Sigmoid colon (tissue), 7 donors: Measurements from ENCODE around the gene SLC6A6. TPM values are rescaled to one million over a fixed set of nuclear protein-coding genes. Genes with fewer than 3 reads are reported as not detected.

Source experiments
- DNase-seq: peaks from one replicate; pipeline ENCODE4 v3.0.0-alpha.2; 2019
- H3K27ac ChIP-seq, 4 donors: fragments of 200-600 bp; sonication (generic); one replicate each; pipeline ENCODE4 v1.5.1; 2016 to 2019; ENCODE audit warnings: mild to moderate bottlenecking in 1 of 4
- H3K27me3 ChIP-seq, 3 donors: fragments of 200-600 bp; sonication (generic); one replicate each; pipeline ENCODE4 v1.5.1; 2019; ENCODE audit warnings: mild to moderate bottlenecking in 1 of 3
- H3K36me3 ChIP-seq, 4 donors: fragments of 200-600 bp; sonication (generic); one replicate each; pipeline ENCODE4 v1.5.1; 2016 to 2019
- H3K4me1 ChIP-seq, 4 donors: fragments of 200-600 bp; sonication (generic); one replicate each; pipeline ENCODE4 v1.5.1; 2017 to 2019
- H3K4me3 ChIP-seq, 4 donors: fragments of 200-600 bp; sonication (generic); one replicate each; pipeline ENCODE4 v1.5.1; 2017 to 2019; ENCODE audit warnings: mild to moderate bottlenecking in 2 of 4, moderate library complexity in 1 of 4
- H3K9me3 ChIP-seq, 4 donors: fragments of 200-600 bp in 3 of 4; sonication (generic) in 3 of 4; one replicate each; pipeline versions ENCODE4 v1.5.1 to v1.6.1; 2013 to 2019
- EP300 ChIP-seq, 4 donors: sonication (generic); formaldehyde crosslinking; IDR thresholded peaks; one replicate each; pipeline ENCODE4 v1.6.1; 2017; ENCODE audit warnings: antibody characterized with exemption in 4 of 4
- POLR2A ChIP-seq, 2 donors: fragments of 450-650 bp; IDR thresholded peaks; one replicate each; pipeline ENCODE4 v1.6.1; 2016; ENCODE audit warnings: antibody characterized with exemption in 2 of 2, mild to moderate bottlenecking in 2 of 2, moderate library complexity in 2 of 2
- POLR2AphosphoS5 ChIP-seq, 4 donors: sonication (generic); formaldehyde crosslinking; IDR thresholded peaks; one replicate each; pipeline ENCODE4 v1.6.1; 2017; ENCODE audit warnings: antibody characterized with exemption in 4 of 4
- WGBS, 2 donors: extraction: QIAGEN DNeasy Blood & Tissue Kit; methylation state at CpG; one replicate each; pipeline ENCODE4 v1.1.7; 2013; 5-methylcytosine and 5-hydroxymethylcytosine counted together
- intact Hi-C: fragments of 100-400 bp; cut with DNase I; formaldehyde crosslinking; loops from one replicate; pipeline ENCODE4 v1.15.1; 2023
- polyA plus RNA-seq, 3 donors: library from polyadenylated mRNA; stranded (reverse); fragments of 200-250 nt; gene quantifications; one replicate each; pipeline ENCODE4 v1.2.3, GENCODE V29; 2013
- total RNA-seq, 4 donors: library from RNA; depleted of rRNA; stranded (reverse); fragments of >200 nt; gene quantifications; one replicate each; pipeline ENCODE4 v1.1.0, GENCODE V29; 2016
- TF ChIP-seq, protein P1 (sequence below), 4 experiments: fragments of 450-650 bp in 3 of 4; fragments of 200-600 bp in 1 of 4; IDR thresholded peaks; one replicate each; pipeline ENCODE4 v1.5.1; 2016 to 2019; ENCODE audit warnings: antibody characterized with exemption in 4 of 4, mild to moderate bottlenecking in 3 of 4, moderate library complexity in 2 of 4
- donor health status: healthy with polysubstance abuse.
- donor health status: Bipolar disorder and iron deficiency.
- donor health status: healthy.

SLC6A6 gene
- total and polyA plus RNA-seq, 7 donors, result 2.3 to 19.1 (median 8.4) TPM

DNA sequence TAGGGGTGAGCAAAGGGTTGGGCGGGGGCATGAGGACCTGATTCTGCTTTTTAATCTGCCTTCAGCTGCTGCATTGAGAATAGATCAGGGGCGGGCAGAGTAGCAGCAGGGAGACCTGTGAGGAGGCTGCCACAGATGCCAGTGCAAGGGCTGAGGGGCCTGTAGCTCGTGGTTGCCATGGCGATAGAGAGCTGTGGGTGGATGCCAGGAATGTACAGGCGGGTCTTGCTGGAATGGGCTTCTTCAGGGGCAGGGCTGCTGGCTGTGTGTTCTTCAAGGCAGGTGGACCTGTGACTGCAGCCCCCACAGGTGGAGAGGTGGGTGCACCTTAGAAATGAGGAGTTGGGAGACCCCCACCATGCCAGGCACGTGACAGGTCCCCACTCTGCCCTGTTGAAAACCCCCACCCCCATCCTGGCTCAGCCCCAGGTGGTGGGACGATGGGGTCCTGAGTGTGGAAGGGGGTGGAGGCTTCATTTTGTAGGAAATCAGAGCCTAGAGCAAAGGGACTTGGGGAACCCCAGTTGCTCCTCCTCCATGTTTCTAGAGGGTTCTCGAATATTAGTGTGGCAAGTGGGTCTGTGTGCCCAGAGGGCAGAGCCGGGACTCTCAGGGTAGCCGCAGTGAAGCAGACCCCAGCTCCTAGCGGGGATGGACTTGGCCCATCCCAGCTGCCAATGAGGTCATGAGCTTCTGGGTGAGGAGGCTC, 38.3 kb downstream of the SLC6A6 start:
- H3K27me3 ChIP-seq, result no peaks in the 10 kb centered on the region
- no peak for TF ChIP-seq POLR2A (IDR thresholded peaks at IDR 0.05)
- TF ChIP-seq, protein P1, sequence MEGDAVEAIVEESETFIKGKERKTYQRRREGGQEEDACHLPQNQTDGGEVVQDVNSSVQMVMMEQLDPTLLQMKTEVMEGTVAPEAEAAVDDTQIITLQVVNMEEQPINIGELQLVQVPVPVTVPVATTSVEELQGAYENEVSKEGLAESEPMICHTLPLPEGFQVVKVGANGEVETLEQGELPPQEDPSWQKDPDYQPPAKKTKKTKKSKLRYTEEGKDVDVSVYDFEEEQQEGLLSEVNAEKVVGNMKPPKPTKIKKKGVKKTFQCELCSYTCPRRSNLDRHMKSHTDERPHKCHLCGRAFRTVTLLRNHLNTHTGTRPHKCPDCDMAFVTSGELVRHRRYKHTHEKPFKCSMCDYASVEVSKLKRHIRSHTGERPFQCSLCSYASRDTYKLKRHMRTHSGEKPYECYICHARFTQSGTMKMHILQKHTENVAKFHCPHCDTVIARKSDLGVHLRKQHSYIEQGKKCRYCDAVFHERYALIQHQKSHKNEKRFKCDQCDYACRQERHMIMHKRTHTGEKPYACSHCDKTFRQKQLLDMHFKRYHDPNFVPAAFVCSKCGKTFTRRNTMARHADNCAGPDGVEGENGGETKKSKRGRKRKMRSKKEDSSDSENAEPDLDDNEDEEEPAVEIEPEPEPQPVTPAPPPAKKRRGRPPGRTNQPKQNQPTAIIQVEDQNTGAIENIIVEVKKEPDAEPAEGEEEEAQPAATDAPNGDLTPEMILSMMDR (IDR thresholded peaks at IDR 0.05), result no peak
- no peak for TF ChIP-seq POLR2AphosphoS5 (IDR thresholded peaks at IDR 0.05)
- TF ChIP-seq EP300 (IDR thresholded peaks at IDR 0.05), result no peak
- no peak for DNase-seq
- no peak overlapping the region for H3K27ac ChIP-seq
- 79 to 80% methylated on average over 11 of the region's 11 CpGs for WGBS, 2 donors
- H3K36me3 ChIP-seq, result peaks cover 0 to 4% (median 0%) of the 10 kb centered on the region in 4 donors
- H3K9me3 ChIP-seq, result no peaks in the 10 kb centered on the region
- peaks cover 0 to 21% (median 8%) of the 10 kb centered on the region in 4 donors for H3K4me1 ChIP-seq
- no peak overlapping the region for H3K4me3 ChIP-seq
- intact Hi-C loops, result no loop called here

DNA sequence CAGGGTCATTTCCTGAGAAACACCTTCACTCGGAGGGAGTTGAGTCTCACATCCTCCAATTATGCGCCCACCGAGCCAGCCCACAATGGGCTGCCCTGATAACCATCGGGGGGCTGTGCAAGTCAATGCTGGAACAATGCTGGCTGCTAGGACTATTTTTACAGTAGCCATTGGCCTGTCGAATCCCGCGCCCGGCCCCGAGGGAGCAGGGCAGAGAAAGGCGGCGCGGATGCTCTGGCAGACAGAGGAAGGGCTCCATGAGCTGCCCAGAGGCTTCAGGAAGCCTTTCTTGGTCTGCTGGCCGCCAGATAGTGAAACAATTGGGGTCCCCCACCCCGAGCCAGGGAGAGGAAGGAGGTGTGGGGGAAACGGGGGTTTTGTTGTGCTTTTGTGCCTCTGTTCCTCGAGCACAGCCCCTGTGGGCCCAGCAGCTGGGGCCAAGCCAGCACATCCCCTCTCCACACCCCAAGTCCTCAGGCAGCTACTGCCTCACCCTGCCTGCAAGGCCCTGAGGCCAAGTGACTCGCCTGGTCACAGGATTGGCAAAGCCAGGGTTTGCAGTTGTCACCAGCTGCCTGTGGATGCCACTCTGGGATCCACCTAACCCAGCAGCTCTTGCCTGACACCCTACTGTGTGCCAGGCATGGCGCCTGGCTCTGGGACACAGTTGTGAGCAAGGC, 39.0 kb downstream of the SLC6A6 start:
- no peak overlapping the region for H3K27ac ChIP-seq
- H3K4me1 ChIP-seq, result peaks cover 0 to 20% (median 8%) of the 10 kb centered on the region in 4 donors
- H3K4me3 ChIP-seq, result no peak overlapping the region
- WGBS, 2 donors, result 80 to 91% methylated on average over 18 of the region's 18 CpGs
- no peak for TF ChIP-seq POLR2A (IDR thresholded peaks at IDR 0.05)
- TF ChIP-seq, protein P1 (IDR thresholded peaks at IDR 0.05), result no peak
- no peak for TF ChIP-seq EP300 (IDR thresholded peaks at IDR 0.05)
- no peak for TF ChIP-seq POLR2AphosphoS5 (IDR thresholded peaks at IDR 0.05)
- no peaks in the 10 kb centered on the region for H3K27me3 ChIP-seq
- peaks cover 0 to 8% (median 0%) of the 10 kb centered on the region in 4 donors for H3K36me3 ChIP-seq
- no peak for DNase-seq
- intact Hi-C loops, result no loop called here
- no peaks in the 10 kb centered on the region for H3K9me3 ChIP-seq

DNA sequence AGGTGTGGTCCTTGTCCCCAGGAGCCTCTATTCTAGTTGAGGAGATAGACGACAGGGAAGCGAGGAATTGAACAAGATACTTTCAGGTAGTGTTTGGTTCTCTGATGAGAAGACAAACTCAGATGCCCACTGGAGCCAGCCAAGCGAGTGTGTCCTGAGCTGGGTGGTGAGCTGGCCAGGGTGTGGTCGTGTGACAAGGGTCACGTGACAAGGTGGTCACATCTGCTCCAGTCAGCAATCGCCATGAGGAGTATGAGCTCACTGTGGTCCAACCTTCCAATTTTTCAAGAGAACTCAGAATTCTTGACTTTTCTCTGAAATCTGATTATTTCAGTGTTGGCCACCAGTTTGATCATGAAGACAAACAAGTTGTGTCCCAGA, 39.5 kb downstream of the SLC6A6 start:
- no peak for TF ChIP-seq POLR2A (IDR thresholded peaks at IDR 0.05)
- no peak for TF ChIP-seq POLR2AphosphoS5 (IDR thresholded peaks at IDR 0.05)
- TF ChIP-seq EP300 (IDR thresholded peaks at IDR 0.05), result no peak
- TF ChIP-seq, protein P1 (IDR thresholded peaks at IDR 0.05), result no peak
- H3K4me3 ChIP-seq, result no peak overlapping the region
- H3K27me3 ChIP-seq, result no peaks in the 10 kb centered on the region
- intact Hi-C loops, result no loop called here
- DNase-seq, result no peak
- peaks cover 0 to 8% (median under 1%) of the 10 kb centered on the region in 4 donors for H3K36me3 ChIP-seq
- no peak overlapping the region for H3K27ac ChIP-seq
- WGBS, 2 donors, result 89 to 92% methylated on average over 6 of the region's 6 CpGs
- H3K9me3 ChIP-seq, result no peaks in the 10 kb centered on the region
- H3K4me1 ChIP-seq, result peaks cover 0 to 20% (median 8%) of the 10 kb centered on the region in 4 donors

DNA sequence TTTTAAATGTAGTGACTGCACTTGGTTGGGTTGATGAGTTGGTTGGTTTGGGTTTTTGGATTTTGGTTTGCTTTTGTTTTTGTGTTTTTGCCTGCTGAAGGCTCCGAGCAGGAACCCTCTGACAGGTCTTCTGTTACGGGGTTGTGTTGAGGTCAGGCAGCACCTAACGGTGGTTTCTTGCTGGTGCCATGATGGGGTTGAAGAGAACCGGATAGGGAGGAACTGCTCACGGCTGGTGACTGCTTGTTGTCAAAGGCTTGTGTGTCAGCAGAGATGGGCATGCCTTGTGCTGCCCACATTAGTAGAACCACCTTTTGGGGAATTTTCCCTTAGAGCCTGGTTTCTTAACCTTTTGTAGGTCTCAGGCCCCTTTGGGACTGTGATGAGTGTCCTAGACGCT, 42.0 kb downstream of the SLC6A6 start:
- TF ChIP-seq POLR2AphosphoS5 (IDR thresholded peaks at IDR 0.05), result no peak
- no peak for DNase-seq
- H3K27ac ChIP-seq, result no peak overlapping the region
- no peak overlapping the region for H3K4me3 ChIP-seq
- H3K27me3 ChIP-seq, result no peaks in the 10 kb centered on the region
- peaks cover 0 to 11% (median 2%) of the 10 kb centered on the region in 4 donors for H3K4me1 ChIP-seq
- H3K9me3 ChIP-seq, result no peaks in the 10 kb centered on the region
- peaks cover 0 to 22% (median 8%) of the 10 kb centered on the region in 4 donors for H3K36me3 ChIP-seq
- intact Hi-C loops, result no loop called here
- WGBS, 2 donors, result 96 to 99% methylated on average over 6 of the region's 6 CpGs

DNA sequence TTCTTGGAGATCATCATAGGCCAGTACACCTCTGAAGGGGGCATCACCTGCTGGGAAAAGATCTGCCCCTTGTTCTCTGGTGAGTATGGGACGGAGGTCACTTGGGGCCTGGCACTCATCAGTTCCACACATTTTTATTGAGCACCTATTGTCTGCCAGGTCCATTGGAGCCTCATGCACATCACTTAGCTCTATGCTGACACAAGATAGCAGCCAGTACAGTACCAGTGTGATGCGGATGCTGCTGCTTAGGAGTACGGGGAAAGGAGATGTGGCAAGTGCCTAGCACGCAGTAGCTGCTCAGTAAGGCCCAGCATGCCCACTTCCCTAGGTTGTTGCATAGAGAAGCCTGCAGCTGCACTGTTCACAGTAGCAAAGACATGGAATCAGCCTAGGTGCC, 43.4 kb downstream of the SLC6A6 start:
- H3K27ac ChIP-seq, result no peak overlapping the region
- no peaks in the 10 kb centered on the region for H3K27me3 ChIP-seq
- 96 to 98% methylated on average over 4 of the region's 4 CpGs for WGBS, 2 donors
- no peaks in the 10 kb centered on the region for H3K9me3 ChIP-seq
- no peak overlapping the region for H3K4me3 ChIP-seq
- intact Hi-C loops, result no loop called here
- H3K4me1 ChIP-seq, result no peaks in the 10 kb centered on the region
- no peak for DNase-seq
- no peak for TF ChIP-seq EP300 (IDR thresholded peaks at IDR 0.05)
- TF ChIP-seq POLR2AphosphoS5 (IDR thresholded peaks at IDR 0.05), result no peak
- TF ChIP-seq, protein P1 (IDR thresholded peaks at IDR 0.05), result no peak
- no peak for TF ChIP-seq POLR2A (IDR thresholded peaks at IDR 0.05)
- H3K36me3 ChIP-seq, result peaks cover 0 to 22% (median 8%) of the 10 kb centered on the region in 4 donors
